ENCODE results near the gene NUDT5. TPM values are rescaled to one million over a fixed set of nuclear protein-coding genes. Genes with fewer than 3 reads are reported as not detected.
"Not testable (repeated sequence)": the region's sequence is repeated elsewhere in the genome, so short reads cannot be mapped to it uniquely, and the experiment has no call there.

NUDT5 gene
- total RNA-seq, 1 donor from 2014 or later: 57.9 TPM

GRCh38 chr10:12207114-12207513, 11.4 kb upstream of the NUDT5 start:
- ATAC-seq (no peak), DNase-seq (ENCODE audit: low spot score) (no peak)

GRCh38 chr10:12205082-12205481, 9.4 kb upstream of the NUDT5 start:
- no peak for ATAC-seq
- no peak for DNase-seq (ENCODE audit: low spot score)

- no peak for DNase-seq (ENCODE audit: low spot score)
- ATAC-seq: no peak
Observed at GRCh38 chr10:12202226-12202625, 6.5 kb upstream of the NUDT5 start.

GRCh38 chr10:12201543-12201942, 5.9 kb upstream of the NUDT5 start:
- DNase-seq (ENCODE audit: low spot score) (no peak), ATAC-seq (no peak)

GRCh38 chr10:12200850-12201249, 5.2 kb upstream of the NUDT5 start:
- ATAC-seq (no peak), DNase-seq (ENCODE audit: low spot score) (no peak)

GRCh38 chr10:12198156-12198555, 2.5 kb upstream of the NUDT5 start:
- DNase-seq (ENCODE audit: low spot score) (no peak), ATAC-seq (no peak)

- no peak for ATAC-seq
- no peak for DNase-seq (ENCODE audit: low spot score)
Observed at GRCh38 chr10:12196531-12197211, 980 bp upstream of the NUDT5 start.

GRCh38 chr10:12195281-12195602, 449 bp downstream of the NUDT5 start:
- DNase-seq (ENCODE audit: low spot score): no peak
- ATAC-seq: no peak

GRCh38 chr10:12194752-12195271, 879 bp downstream of the NUDT5 start:
- ATAC-seq: peak; percentile 48
- peak; percentile 81 for DNase-seq (ENCODE audit: low spot score)

- ATAC-seq: peak; percentile 8
- no peak for DNase-seq (ENCODE audit: low spot score)
Observed at GRCh38 chr10:12193193-12193592, 2.5 kb downstream of the NUDT5 start.

GRCh38 chr10:12191715-12192114, 4.0 kb downstream of the NUDT5 start:
- DNase-seq (ENCODE audit: low spot score): peak; percentile 68
- ATAC-seq: peak; percentile 44

- no peak for DNase-seq (ENCODE audit: low spot score)
- no peak for ATAC-seq
Observed at GRCh38 chr10:12189426-12189825, 6.3 kb downstream of the NUDT5 start.

GRCh38 chr10:12188656-12189055, 7.0 kb downstream of the NUDT5 start:
- ATAC-seq (no peak), DNase-seq (ENCODE audit: low spot score) (no peak)

- ATAC-seq: no peak
- no peak for DNase-seq (ENCODE audit: low spot score)
Observed at GRCh38 chr10:12187321-12187905, 8.3 kb downstream of the NUDT5 start.

GRCh38 chr10:12186323-12186722, 9.4 kb downstream of the NUDT5 start:
- ATAC-seq (no peak), DNase-seq (ENCODE audit: low spot score) (no peak)

- peak; percentile 51 for DNase-seq (ENCODE audit: low spot score)
- peak; percentile 77 for ATAC-seq
Observed at GRCh38 chr10:12184165-12184564, 11.5 kb downstream of the NUDT5 start.

GRCh38 chr10:12181065-12181775, 14.5 kb downstream of the NUDT5 start:
- DNase-seq (ENCODE audit: low spot score): no peak
- ATAC-seq: no peak

- ATAC-seq: no peak
Observed at GRCh38 chr10:12180221-12180974, 15.3 kb downstream of the NUDT5 start.

GRCh38 chr10:12179606-12180170, 16.0 kb downstream of the NUDT5 start:
- DNase-seq (ENCODE audit: low spot score): no peak
- peak; percentile 18 for ATAC-seq

More at GRCh38 chr10:12180221-12180974, 15.3 kb downstream of the NUDT5 start:
- no peak for DNase-seq (ENCODE audit: low spot score)

- DNase-seq (ENCODE audit: low spot score): no peak
- ATAC-seq: no peak
Observed at GRCh38 chr10:12177642-12178041, 18.0 kb downstream of the NUDT5 start.

GRCh38 chr10:12171512-12171911, 24.2 kb downstream of the NUDT5 start:
- DNase-seq (ENCODE audit: low spot score); ATAC-seq: not testable (repeated sequence)

All from left lobe of liver (tissue), 2 donors.